GM12891 (cell line): Measurements from ENCODE around the gene FAM216B.

Experiments
- POLR2A ChIP-seq: IDR thresholded peaks from 2 replicates; pipeline ENCODE4 v1.6.1; 2011; ENCODE audit warnings: low read depth, low read length, control low read depth
- POLR2AphosphoS5 ChIP-seq: IDR thresholded peaks from 2 replicates; pipeline ENCODE4 v1.6.1; 2011; ENCODE audit warnings: low read depth, low read length, control low read depth
- POU2F2 ChIP-seq: IDR thresholded peaks from 2 replicates; pipeline ENCODE4 v1.6.1; 2011; ENCODE audit warnings: low read depth, mild to moderate bottlenecking, control low read depth, low read length, moderate library complexity
- SPI1 ChIP-seq: IDR thresholded peaks from 2 replicates; pipeline ENCODE4 v1.6.1; 2011; ENCODE audit warnings: low read depth, low read length, control low read depth
- TAF1 ChIP-seq: IDR thresholded peaks from 2 replicates; pipeline ENCODE4 v1.6.1; 2011; ENCODE audit warnings: low read depth, low read length, control low read depth

- TF ChIP-seq POLR2A (no peak), TAF1 (no peak), POLR2AphosphoS5 (no peak), POU2F2 (no peak), SPI1 (no peak)
Measured at GRCh38 chr13:42792154-42792553, 10.8 kb downstream of the FAM216B start.
